HG02610 (cell line): ENCODE measurements around the gene TANGO2.

Experiments
- ATAC-seq: cut with Tn5 transposase; IDR thresholded peaks from one replicate; pipeline ENCODE4 v1.9.1; 2021; ENCODE audit warnings: mild to moderate bottlenecking, moderate library complexity; ENCODE audit not compliant: unreplicated experiment

The TANGO2 gene

GRCh38 chr22:19994851-19995610, 25.9 kb upstream of the TANGO2 start:
- ATAC-seq = no peak

GRCh38 chr22:19995611-19996339, 25.1 kb upstream of the TANGO2 start:
- no peak for ATAC-seq

GRCh38 chr22:19996694-19997384, 24.1 kb upstream of the TANGO2 start:
- ATAC-seq = no peak

GRCh38 chr22:19997561-19998231, 23.2 kb upstream of the TANGO2 start:
- no peak for ATAC-seq

GRCh38 chr22:19998232-19998951, 22.5 kb upstream of the TANGO2 start:
- ATAC-seq = no peak

- no peak for ATAC-seq
Observed at GRCh38 chr22:19998991-19999820, 21.7 kb upstream of the TANGO2 start.

- no peak for ATAC-seq
Observed at GRCh38 chr22:20000246-20001081, 20.4 kb upstream of the TANGO2 start.

GRCh38 chr22:20001082-20001638, 19.8 kb upstream of the TANGO2 start:
- ATAC-seq = no peak

GRCh38 chr22:20002128-20002527, 18.8 kb upstream of the TANGO2 start:
- ATAC-seq = no peak

GRCh38 chr22:20002636-20003035, 18.3 kb upstream of the TANGO2 start:
- no peak for ATAC-seq

GRCh38 chr22:20003304-20003703, 17.6 kb upstream of the TANGO2 start:
- no peak for ATAC-seq

GRCh38 chr22:20004464-20004863, 16.4 kb upstream of the TANGO2 start:
- no peak for ATAC-seq

GRCh38 chr22:20008221-20008995, 12.5 kb upstream of the TANGO2 start:
- ATAC-seq = no peak

- no peak for ATAC-seq
Observed at GRCh38 chr22:20009018-20009491, 11.9 kb upstream of the TANGO2 start.

GRCh38 chr22:20009582-20010306, 11.2 kb upstream of the TANGO2 start:
- ATAC-seq = no peak

- no peak for ATAC-seq
Observed at GRCh38 chr22:20010307-20011122, 10.4 kb upstream of the TANGO2 start.
